Measurements from ENCODE around the gene NCAM2.

The NCAM2 gene

GRCh38 chr21:20997636-20998455 lies at the start of gene NCAM2:
Gene NCAM2 (plus strand): TSS chr21:20998409.
- no peak for FAIRE-seq

GRCh38 chr21:20949884-20950283 lies 48.3 kb upstream of the NCAM2 start:
- FAIRE-seq = no peak

GRCh38 chr21:20965816-20966215 lies 32.4 kb upstream of the NCAM2 start:
- FAIRE-seq = no peak

DNA sequence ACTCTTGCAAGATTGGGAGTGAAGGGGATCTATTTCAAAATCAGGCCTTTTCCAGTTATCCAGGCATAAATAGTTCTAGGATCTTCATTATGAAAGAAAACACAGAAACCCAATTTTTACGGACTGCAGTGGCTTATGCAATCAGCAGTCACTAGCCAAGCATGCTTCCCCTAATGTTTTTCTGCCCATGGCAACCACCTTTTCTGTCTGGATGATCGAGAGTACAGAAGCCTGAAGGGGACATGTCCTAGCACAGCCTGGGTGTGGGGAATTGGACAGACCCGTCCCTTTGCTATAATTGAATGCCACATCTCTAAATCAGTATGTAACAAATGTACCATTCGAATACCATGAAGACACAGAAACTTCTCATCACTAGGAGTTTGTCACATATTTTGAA lies 29.8 kb upstream of the NCAM2 start:
- FAIRE-seq = no peak

DNA sequence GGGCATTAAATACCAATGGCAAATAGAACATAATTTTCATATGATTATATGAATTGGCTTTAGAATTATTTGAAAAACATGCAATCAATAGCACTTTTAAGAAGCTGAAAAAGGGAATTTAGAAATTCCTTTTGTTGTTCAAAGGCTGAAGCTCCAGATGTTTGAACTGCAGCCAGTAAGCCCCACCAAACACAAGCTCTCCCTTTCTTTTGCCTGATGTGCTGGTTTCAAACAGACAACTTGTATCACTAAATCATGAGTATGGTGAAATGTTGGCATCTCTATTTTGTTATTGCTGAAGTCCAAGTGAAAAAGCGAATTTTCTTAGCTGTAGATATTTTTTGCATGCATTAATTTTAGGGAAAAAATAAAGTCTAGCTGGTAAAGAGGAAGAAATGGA lies 27.5 kb upstream of the NCAM2 start:
- FAIRE-seq = no peak

DNA sequence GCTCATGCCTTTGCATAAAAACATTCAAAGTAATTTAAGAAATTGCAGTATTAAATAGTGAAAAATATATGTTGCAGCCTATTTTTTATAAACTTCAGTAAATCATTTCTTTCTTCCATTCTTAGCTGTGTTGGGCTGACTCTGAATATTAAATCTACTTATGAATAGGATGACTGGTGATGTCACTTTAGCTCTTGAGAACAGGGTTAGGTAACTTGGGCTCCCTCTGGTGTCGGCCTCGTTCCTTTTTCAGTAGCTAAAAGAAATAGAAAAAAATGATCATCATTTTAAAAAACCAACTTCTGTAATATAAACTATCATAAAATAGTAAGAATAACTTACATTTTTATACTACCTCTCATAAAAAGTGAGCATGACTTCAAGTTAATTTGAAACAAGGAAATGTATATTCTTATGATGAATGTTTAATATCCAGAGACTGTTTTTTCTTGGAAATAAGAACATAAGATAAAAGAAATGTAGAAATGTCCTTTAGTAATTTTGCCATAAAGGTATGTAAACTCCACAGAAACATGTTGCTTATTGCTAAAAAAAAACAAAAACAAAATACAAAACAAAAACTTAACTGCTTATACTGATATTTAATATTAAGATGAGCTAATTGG lies 26.8 kb upstream of the NCAM2 start:
- peak; percentile 80 for FAIRE-seq

- no peak for FAIRE-seq
Observed at GRCh38 chr21:20994790-20995189, 3.4 kb upstream of the NCAM2 start.

DNA sequence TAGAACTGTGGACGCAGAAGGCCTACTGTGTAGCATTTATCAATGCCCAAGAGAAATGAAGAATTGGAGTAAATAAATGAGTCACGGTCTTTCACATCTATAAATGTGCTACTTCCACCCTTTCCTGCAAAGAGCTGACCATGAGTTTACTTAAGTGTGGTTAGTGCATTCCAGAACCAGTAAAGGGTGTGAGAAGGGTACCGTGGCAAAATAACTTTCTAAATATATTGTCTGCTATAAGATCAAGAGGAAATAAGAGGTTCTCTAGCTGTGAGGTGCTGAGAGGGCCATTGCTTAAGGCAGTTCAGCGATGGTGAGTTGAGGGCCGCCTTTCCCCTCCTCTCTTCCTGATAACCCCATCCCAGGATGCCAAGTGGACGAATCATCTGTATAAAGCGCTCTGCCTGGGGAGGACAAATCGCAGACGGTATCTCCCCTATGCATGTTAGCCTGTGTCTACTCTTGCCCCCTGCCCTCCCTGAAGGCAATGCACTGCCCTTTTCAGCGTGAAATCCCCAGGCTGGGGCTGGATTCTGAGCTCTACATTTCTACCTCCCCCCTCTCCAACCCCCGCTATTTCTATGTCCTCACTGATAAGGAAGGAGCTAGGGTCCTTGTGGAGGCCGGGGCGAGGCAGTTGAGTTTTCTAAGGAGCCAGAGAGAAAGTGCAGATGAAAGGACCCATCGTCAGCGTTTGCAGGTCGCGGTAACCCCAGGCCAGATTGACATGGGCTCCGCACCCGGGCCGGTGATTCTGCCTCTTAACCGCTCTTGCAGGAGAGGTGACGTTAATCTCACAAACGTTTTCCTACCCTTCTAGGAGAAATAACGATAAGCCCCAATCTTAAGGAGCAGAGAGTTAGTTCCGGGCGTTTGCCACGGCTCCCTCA lies 1.5 kb upstream of the NCAM2 start:
- no peak for FAIRE-seq

DNA sequence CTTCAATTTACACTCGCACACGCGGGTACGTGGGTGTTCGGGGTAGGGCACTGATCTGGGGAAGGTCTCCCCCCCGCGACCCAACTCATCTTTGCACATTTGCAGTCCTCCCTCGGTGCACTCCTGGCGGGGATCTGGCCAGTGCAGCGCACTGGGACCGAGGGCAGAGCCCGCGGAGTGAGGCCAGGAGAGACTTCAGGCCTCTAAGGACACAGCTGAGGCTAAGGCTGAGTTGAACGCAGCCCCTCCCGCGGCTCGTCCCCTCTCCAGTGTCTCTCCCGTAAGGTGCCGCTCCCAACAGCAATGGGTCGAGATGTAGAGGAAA lies 936 bp upstream of the NCAM2 start:
- no peak for FAIRE-seq

DNA sequence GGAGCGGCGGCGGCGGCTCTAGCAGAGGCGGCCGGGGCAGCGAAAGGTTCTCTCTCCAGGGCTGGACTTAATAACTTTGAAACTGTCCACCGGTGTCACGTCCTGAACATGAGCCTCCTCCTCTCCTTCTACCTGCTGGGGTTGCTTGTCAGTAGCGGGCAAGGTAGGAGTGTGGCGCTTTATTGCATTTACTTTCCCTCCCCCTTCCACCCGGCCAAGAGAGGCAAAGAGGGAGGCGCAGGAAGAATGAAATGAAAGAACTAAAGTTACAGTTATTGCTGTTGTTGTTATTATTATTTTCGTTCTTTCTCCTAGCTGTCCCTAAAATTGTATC lies 214 bp downstream of the NCAM2 start:
- FAIRE-seq = no peak

GRCh38 chr21:20998886-20999285 lies 677 bp downstream of the NCAM2 start:
- no peak for FAIRE-seq

DNA sequence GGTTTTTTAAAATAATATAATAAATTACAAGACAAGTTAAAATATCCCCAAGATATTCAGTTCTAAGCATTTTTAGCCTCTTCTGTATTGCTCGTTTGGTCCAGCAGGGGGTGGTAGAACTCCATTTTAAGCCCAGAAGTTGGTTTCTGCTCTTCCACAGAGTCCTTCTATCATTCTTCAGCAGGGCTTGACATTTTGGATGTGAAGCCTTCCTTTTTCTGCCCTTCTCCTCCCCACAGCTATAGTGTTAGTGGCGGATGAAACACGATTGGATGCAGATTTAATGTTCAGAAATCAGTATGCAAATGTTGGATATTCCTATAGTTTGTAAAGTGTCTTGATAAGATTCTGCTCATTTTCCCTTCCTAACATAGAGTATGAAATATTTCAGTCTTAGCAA lies 1.4 kb downstream of the NCAM2 start:
- FAIRE-seq = peak; percentile 86

GRCh38 chr21:21000591-21001175 lies 2.5 kb downstream of the NCAM2 start:
- FAIRE-seq = no peak

- no peak for FAIRE-seq
Observed at GRCh38 chr21:21001591-21002100, 3.4 kb downstream of the NCAM2 start.

GRCh38 chr21:21002153-21002552 lies 3.9 kb downstream of the NCAM2 start:
- FAIRE-seq = no peak

GRCh38 chr21:21003701-21004100 lies 5.5 kb downstream of the NCAM2 start:
- FAIRE-seq = peak; percentile 17

GRCh38 chr21:21007606-21008005 lies 9.4 kb downstream of the NCAM2 start:
- no peak for FAIRE-seq

GRCh38 chr21:21010228-21010627 lies 12.0 kb downstream of the NCAM2 start:
- FAIRE-seq = no peak

- FAIRE-seq = no peak
Observed at GRCh38 chr21:21010698-21011097, 12.5 kb downstream of the NCAM2 start.

DNA sequence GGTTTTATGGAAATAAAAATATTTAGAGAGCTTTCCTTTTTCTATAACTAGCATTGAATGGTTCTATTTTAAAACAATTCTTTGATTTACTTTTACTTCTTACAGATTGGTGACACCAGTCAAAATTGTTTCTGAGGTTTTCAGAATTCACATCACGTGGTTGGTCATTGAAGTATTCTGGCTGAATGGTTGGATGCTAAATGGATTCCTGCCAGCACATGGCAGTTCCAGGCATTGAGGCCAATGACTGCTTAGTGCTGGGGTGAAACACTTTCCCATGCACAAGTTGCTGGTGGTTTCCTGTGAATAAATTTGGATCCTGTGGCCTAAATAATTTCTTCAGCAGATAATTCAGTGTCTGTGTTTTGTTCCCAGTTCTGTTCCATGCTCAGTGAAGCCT lies 20.6 kb downstream of the NCAM2 start:
- no peak for FAIRE-seq

GRCh38 chr21:21019681-21020080 lies 21.5 kb downstream of the NCAM2 start:
- no peak for FAIRE-seq

- FAIRE-seq = no peak
Observed at GRCh38 chr21:21025742-21026141, 27.5 kb downstream of the NCAM2 start.

DNA sequence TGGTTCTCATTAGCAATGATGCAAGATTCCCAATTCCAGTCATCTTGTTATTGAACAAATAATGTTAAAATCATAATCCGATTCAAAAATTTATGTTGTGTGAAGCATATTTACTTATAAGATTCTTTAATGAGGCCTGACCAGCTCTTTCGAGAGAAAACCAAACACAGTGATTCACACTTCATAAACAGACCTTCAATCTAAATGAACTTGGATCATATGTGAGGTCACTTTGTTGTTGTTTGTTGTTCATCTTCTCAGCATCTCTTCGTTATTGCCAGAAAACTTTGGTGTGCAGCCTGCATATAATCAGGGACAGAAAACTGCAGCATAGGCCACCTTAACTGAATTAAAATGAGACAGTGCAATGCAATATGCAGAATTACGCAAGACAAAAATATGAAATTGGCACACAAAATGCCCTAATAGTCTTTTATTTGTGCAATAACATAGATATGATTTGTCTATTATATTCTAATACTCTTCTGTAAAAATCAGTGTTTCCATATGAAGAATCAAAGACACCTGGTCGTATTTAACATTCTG lies 30.1 kb downstream of the NCAM2 start:
- no peak for FAIRE-seq

Data from TTC549 (cell line).